Stomach smooth muscle (tissue), 2 donors: ENCODE results near the gene DRC7.
"Not testable (repeated sequence)": the region's sequence is repeated elsewhere in the genome, so short reads cannot be mapped to it uniquely, and the experiment has no call there.

Experiments
- H3K27ac ChIP-seq: one replicate; pipeline ENCODE4 v1.7.0; 2013; ENCODE audit warnings: mild to moderate bottlenecking, low read length, inconsistent platforms
- H3K27me3 ChIP-seq, 2 donors: one replicate each; pipeline ENCODE4 v1.7.0; 2013; ENCODE audit warnings: low read length in 2 of 2; ENCODE audit not compliant: insufficient read depth in 2 of 2, control insufficient read depth in 1 of 2
- H3K36me3 ChIP-seq, 2 donors: one replicate each; pipeline ENCODE4 v1.7.0; 2013; ENCODE audit warnings: low read length in 2 of 2; ENCODE audit not compliant: control insufficient read depth in 2 of 2, insufficient read depth in 2 of 2
- H3K4me1 ChIP-seq: one replicate; pipeline ENCODE4 v1.7.0; 2013; ENCODE audit warnings: low read length; ENCODE audit not compliant: control insufficient read depth, insufficient read depth
- H3K4me3 ChIP-seq, 2 donors: one replicate each; pipeline ENCODE4 v1.7.0; 2013; ENCODE audit warnings: low read length in 2 of 2
- H3K9ac ChIP-seq, 2 donors: one replicate each; pipeline ENCODE4 v1.7.0; 2013; ENCODE audit warnings: low read length in 2 of 2, mild to moderate bottlenecking in 1 of 2
- H3K9me3 ChIP-seq, 2 donors: one replicate each; pipeline ENCODE4 v1.7.0; 2013; ENCODE audit warnings: low read length in 2 of 2; ENCODE audit not compliant: control insufficient read depth in 2 of 2
- donor health status: healthy.
- donor health status: Pancreatic carcinoma.

DRC7 gene

GRCh38 chr16:57707331-57707730 lies 12.7 kb downstream of the DRC7 start:
- Histone ChIP-seq H3K27ac (no peak overlapping the region), H3K36me3 (no peaks in the 10 kb centered on the region), H3K27me3 (peaks cover 0 to 5% of the 10 kb centered on the region in 2 donors), H3K4me1 (no peaks in the 10 kb centered on the region), H3K9me3 (no peaks in the 10 kb centered on the region), H3K4me3 (no peak overlapping the region), H3K9ac (no peak overlapping the region)

GRCh38 chr16:57708168-57708567 lies 13.6 kb downstream of the DRC7 start:
- Histone ChIP-seq H3K36me3 (no peaks in the 10 kb centered on the region), H3K4me3 (no peak overlapping the region), H3K27me3 (peaks cover 0 to 5% of the 10 kb centered on the region in 2 donors), H3K27ac (no peak overlapping the region), H3K9me3 (no peaks in the 10 kb centered on the region), H3K4me1 (no peaks in the 10 kb centered on the region), H3K9ac (no peak overlapping the region)

GRCh38 chr16:57709663-57710062 lies 15.1 kb downstream of the DRC7 start:
- Histone ChIP-seq H3K27ac (no peak overlapping the region), H3K9ac (no peak overlapping the region), H3K27me3 (peaks cover 0 to 7% of the 10 kb centered on the region in 2 donors), H3K9me3 (no peaks in the 10 kb centered on the region), H3K36me3 (no peaks in the 10 kb centered on the region), H3K4me1 (no peaks in the 10 kb centered on the region), H3K4me3 (no peak overlapping the region)

GRCh38 chr16:57711346-57711745 lies 16.7 kb downstream of the DRC7 start:
- no peaks in the 10 kb centered on the region for H3K4me1 ChIP-seq
- peaks cover 0 to 7% of the 10 kb centered on the region in 2 donors for H3K27me3 ChIP-seq
- H3K36me3 ChIP-seq, result no peaks in the 10 kb centered on the region
- no peak overlapping the region for H3K4me3 ChIP-seq
- no peak overlapping the region for H3K9ac ChIP-seq
- H3K9me3 ChIP-seq, result no peaks in the 10 kb centered on the region
- H3K27ac ChIP-seq, result no peak overlapping the region

DNA sequence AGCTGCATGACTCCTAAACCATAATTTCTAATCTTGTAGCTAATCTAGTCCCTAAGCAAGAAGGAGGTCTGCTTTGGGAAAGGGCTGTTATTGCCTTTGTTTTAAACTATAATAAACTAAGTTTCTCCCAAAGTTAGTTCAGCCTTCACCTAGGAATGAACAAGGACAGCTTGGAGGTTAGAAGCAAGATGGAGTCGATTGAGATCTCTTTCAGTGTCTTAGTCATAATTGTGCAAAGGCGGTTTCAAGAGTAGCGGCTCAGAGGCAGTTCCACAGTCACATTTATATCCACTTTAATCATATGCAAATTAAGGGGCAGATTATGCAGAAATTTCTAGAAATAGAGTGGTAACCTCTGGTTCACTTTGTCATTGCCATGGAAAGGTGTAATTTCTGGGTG lies 17.4 kb downstream of the DRC7 start:
- H3K4me1 ChIP-seq, result no peaks in the 10 kb centered on the region
- no peaks in the 10 kb centered on the region for H3K9me3 ChIP-seq

DNA sequence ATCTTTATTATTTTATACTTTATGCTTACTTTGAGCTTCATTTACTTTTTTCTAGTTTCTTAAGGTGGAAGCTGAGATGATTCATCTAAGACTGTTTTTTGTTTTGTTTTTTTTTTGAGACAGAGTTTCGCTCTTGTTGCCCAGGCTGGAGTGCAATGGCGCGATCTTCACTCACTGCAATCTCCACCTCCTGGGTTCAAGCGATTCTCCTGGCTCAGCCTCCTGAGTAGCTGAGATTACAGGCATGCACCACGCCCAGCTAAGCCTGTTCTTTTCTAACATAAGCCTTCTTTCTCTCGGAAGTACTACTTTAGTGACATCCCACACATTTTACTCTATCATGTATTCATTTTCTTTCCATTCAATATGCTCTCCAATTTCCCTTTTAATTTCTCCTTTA lies 18.0 kb downstream of the DRC7 start:
- H3K9me3 ChIP-seq, H3K27me3 ChIP-seq, H3K9ac ChIP-seq, H3K36me3 ChIP-seq, H3K27ac ChIP-seq, H3K4me1 ChIP-seq, H3K4me3 ChIP-seq: not testable (repeated sequence)

More for the DNA sequence above, 17.4 kb downstream of the DRC7 start:
- H3K27me3 ChIP-seq, result peaks cover 0 to 9% of the 10 kb centered on the region in 2 donors
- H3K4me3 ChIP-seq, result no peak overlapping the region
- H3K9ac ChIP-seq, result no peak overlapping the region
- H3K36me3 ChIP-seq, result no peaks in the 10 kb centered on the region
- H3K27ac ChIP-seq, result no peak overlapping the region

DNA sequence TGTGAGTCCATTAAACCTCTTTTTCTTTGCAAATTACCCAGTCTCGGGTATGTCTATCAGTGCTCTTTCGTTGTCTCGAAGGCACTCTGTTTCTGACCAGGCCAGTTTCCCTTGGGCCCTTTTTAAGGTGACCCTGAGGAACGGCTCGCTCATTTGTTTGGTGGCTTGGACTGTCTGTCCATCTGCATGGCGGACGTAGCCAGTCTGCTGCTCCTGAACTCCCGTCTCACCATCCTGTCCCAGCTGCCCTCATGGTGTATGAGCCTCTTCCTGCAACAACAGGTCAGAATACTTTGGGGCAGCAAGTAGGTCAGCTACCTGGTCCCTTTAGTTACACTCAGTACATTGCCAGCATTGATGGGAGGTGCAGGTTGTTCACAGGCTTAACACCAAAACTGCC lies 19.0 kb downstream of the DRC7 start:
- H3K9me3 ChIP-seq, result no peaks in the 10 kb centered on the region
- no peaks in the 10 kb centered on the region for H3K36me3 ChIP-seq
- no peak overlapping the region for H3K9ac ChIP-seq
- H3K27me3 ChIP-seq, result peaks cover 0 to 5% of the 10 kb centered on the region in 2 donors
- H3K4me1 ChIP-seq, result no peaks in the 10 kb centered on the region
- H3K4me3 ChIP-seq, result no peak overlapping the region
- no peak overlapping the region for H3K27ac ChIP-seq

- Histone ChIP-seq H3K9me3 (no peaks in the 10 kb centered on the region), H3K4me1 (no peaks in the 10 kb centered on the region), H3K27ac (no peak overlapping the region), H3K27me3 (peaks cover 0 to 5% of the 10 kb centered on the region in 2 donors), H3K4me3 (no peak overlapping the region), H3K36me3 (no peaks in the 10 kb centered on the region), H3K9ac (no peak overlapping the region)
These were observed 19.4 kb downstream of the DRC7 start for GRCh38 chr16:57714047-57714446.

DNA sequence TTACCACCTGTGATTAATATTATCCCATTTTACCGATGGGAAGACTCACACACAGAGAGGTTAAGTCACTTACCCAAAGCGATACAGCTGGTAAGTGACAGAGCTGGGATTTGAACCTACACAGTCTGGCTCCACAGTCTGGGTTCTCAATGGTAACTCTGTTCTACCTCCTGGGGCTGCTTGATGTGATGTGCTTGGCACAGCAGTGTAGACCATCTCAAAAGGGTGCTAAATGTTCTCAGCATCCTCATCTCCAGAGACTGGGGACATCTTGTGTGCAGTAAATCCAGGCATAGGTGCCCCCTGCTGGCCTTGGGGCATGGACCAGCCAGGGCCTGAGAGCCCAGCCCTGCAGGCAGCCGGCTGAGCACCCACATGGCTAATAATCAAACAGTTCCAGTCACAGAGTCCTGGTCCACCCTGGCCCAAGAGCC lies 25.6 kb downstream of the DRC7 start:
- Histone ChIP-seq H3K9me3 (no peaks in the 10 kb centered on the region), H3K4me1 (no peaks in the 10 kb centered on the region), H3K4me3 (no peak overlapping the region), H3K36me3 (no peaks in the 10 kb centered on the region), H3K9ac (no peak overlapping the region), H3K27ac (no peak overlapping the region), H3K27me3 (peaks cover 0 to 5% of the 10 kb centered on the region in 2 donors)

DNA sequence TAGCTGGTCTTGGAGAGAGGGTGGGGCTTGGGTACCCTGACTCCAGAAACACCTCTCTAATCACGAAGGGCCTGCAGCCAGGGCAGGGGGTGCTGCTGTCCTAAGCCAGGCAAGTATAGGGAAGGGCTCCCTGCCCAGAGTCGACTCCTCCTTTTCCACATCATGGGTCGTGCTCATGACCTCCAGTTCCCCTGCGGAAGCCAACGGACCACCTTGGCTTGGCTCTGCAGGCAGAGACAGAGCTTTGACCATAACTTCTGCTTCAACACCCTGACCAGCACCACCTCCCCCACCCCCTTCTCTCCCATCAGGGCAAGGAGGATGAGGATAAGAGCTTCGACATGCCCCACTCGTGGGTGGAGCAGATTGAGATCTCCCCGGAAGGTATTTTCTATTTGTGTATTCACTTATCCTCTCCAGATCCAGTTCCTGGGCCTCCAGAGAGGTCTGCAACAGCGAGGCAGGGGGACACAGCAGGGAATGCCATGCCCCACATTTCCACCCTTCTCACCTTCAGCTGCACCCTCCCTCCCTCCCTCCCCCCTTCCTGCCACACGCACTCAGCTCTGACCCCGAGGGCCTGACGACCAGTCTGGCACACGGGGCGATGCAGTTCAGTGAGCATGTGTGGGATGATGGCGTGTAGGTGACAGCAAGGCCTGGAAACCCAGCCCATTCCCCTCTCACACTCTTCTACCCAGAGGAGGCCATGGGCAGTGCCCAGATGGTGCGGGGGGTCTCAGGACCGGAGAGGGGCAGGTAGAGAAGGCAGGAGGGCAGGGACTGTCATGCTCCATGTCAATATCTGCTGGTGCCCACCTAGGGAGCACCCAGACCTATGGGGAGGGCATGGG lies 27.0 kb downstream of the DRC7 start:
- H3K27ac ChIP-seq, result no peak overlapping the region
- H3K9me3 ChIP-seq, result no peaks in the 10 kb centered on the region
- H3K27me3 ChIP-seq, result peaks cover 0 to 4% of the 10 kb centered on the region in 2 donors
- no peaks in the 10 kb centered on the region for H3K36me3 ChIP-seq
- no peaks in the 10 kb centered on the region for H3K4me1 ChIP-seq
- H3K4me3 ChIP-seq, result no peak overlapping the region
- H3K9ac ChIP-seq, result no peak overlapping the region

- no peak overlapping the region for H3K27ac ChIP-seq
- H3K27me3 ChIP-seq, result peaks cover 0 to 3% of the 10 kb centered on the region in 2 donors
- H3K4me1 ChIP-seq, result no peaks in the 10 kb centered on the region
- H3K9ac ChIP-seq, result no peak overlapping the region
- H3K9me3 ChIP-seq, result no peaks in the 10 kb centered on the region
- no peak overlapping the region for H3K4me3 ChIP-seq
- H3K36me3 ChIP-seq, result no peaks in the 10 kb centered on the region
These were observed 27.5 kb downstream of the DRC7 start for GRCh38 chr16:57722210-57722499.
